ENCODE data around the gene CLSTN2. TPM values are rescaled to one million over a fixed set of nuclear protein-coding genes. Genes with fewer than 3 reads are reported as not detected.

Gene CLSTN2
- total and polyA plus RNA-seq, 4 donors, result 0.13 to 20.6 (median 9.1) TPM

DNA sequence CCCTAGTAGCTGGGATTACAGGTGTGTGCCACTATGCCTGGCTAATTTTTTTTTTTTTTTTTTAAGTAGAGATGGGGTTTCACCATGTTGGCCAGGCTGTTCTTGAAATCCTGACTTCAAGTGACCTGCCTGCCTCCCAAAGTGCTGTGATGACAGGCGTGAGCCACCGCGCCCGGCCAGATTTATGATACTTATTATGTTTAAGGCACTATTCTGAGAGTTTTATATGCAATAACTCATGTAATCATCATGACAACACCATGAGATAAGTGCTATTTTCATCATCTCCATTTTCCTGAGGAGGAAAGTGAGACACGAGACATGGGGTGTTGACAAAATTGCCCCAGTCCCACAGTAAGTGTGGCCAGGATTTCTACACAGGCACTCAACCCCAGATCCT lies 376.4 kb downstream of the CLSTN2 start:
- no peak for ATAC-seq (ENCODE audit: low FRiP score)
- H3K27me3 ChIP-seq (ENCODE audit: control insufficient read depth in 1 of 2, insufficient read depth in 2 of 2, low read length in 1 of 2), result no peaks in the 10 kb centered on the region
- H3K4me1 ChIP-seq (ENCODE audit: control insufficient read depth in 1 of 2, insufficient read depth in 2 of 2, low read length in 2 of 2), result no peaks in the 10 kb centered on the region
- WGBS, 2 donors, result 83 to 86% methylated on average over 5 of the region's 5 CpGs
- no peak for DNase-seq
- no peaks in the 10 kb centered on the region for H3K9me3 ChIP-seq (ENCODE audit: control insufficient read depth, low read length)
- intact Hi-C loops (cut with DNase I), result no loop called here
- H3K4me3 ChIP-seq (ENCODE audit: low read length in 2 of 2), result no peak overlapping the region
- no peak overlapping the region for H3K27ac ChIP-seq (ENCODE audit: low read depth in 1 of 2, low read length in 2 of 2)
- H3K36me3 ChIP-seq (ENCODE audit: control insufficient read depth in 1 of 2, insufficient read depth in 2 of 2, low read length in 1 of 2), result no peaks in the 10 kb centered on the region

DNA sequence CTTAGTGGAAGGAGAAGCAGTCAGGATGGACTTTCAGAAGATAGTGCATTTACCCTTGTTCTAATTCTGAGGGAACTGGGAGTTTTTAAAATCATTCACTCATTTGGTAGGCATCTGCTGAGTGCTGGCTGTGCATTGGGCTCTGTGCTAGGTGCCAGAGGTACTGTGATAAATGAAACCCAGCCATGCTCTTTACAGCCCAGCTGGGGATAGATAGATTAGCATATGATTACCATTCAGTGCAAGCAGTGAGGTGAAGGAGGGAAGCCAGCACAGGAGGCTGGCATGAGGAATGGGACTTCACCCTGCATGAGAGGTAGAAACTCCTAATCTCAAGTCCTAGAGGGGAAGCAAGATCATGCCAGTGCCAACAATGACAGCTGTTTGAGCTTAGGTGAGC lies 381.0 kb downstream of the CLSTN2 start:
- no peaks in the 10 kb centered on the region for H3K4me1 ChIP-seq (ENCODE audit: control insufficient read depth in 1 of 2, insufficient read depth in 2 of 2, low read length in 2 of 2)
- intact Hi-C loops (cut with DNase I), result no loop called here
- H3K27ac ChIP-seq (ENCODE audit: low read depth in 1 of 2, low read length in 2 of 2), result no peak overlapping the region
- DNase-seq, result no peak
- peaks cover 0 to 3% of the 10 kb centered on the region in 2 donors for H3K27me3 ChIP-seq (ENCODE audit: control insufficient read depth in 1 of 2, insufficient read depth in 2 of 2, low read length in 1 of 2)
- H3K36me3 ChIP-seq (ENCODE audit: control insufficient read depth in 1 of 2, insufficient read depth in 2 of 2, low read length in 1 of 2), result no peaks in the 10 kb centered on the region
- ATAC-seq (ENCODE audit: low FRiP score), result no peak
- no peak overlapping the region for H3K4me3 ChIP-seq (ENCODE audit: low read length in 2 of 2)
- H3K9me3 ChIP-seq (ENCODE audit: control insufficient read depth, low read length), result no peaks in the 10 kb centered on the region

DNA sequence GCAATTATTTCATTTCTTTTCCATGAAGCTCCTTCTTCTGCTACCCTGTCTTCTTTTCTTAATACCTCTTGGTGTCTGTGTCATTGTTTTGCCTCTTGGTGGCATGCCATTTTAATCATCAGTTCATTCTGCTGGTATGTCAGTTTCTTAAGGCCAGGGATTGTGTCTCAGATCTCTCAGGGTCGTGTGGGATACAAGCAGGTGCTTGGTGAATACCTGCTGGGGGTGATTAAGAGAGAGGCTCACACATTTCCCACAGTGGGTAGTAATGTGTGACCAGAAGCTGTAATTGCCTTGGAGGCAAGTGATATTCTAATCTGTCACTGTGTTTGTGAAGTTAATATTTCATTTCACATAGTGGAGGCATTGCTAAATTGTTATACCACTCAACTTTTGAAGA lies 381.5 kb downstream of the CLSTN2 start:
- Histone ChIP-seq H3K4me1 (ENCODE audit: control insufficient read depth in 1 of 2, insufficient read depth in 2 of 2, low read length in 2 of 2) (no peaks in the 10 kb centered on the region), H3K27ac (ENCODE audit: low read depth in 1 of 2, low read length in 2 of 2) (no peak overlapping the region), H3K4me3 (ENCODE audit: low read length in 2 of 2) (no peak overlapping the region), H3K27me3 (ENCODE audit: control insufficient read depth in 1 of 2, insufficient read depth in 2 of 2, low read length in 1 of 2) (peaks cover 0 to 3% of the 10 kb centered on the region in 2 donors), H3K36me3 (ENCODE audit: control insufficient read depth in 1 of 2, insufficient read depth in 2 of 2, low read length in 1 of 2) (no peaks in the 10 kb centered on the region), H3K9me3 (ENCODE audit: control insufficient read depth, low read length) (no peaks in the 10 kb centered on the region)
- intact Hi-C loops (cut with DNase I), result no loop called here
- DNase-seq (no peak), ATAC-seq (ENCODE audit: low FRiP score) (no peak)
- 38 to 56% methylated on average over 1 of the region's 1 CpG for WGBS, 2 donors

DNA sequence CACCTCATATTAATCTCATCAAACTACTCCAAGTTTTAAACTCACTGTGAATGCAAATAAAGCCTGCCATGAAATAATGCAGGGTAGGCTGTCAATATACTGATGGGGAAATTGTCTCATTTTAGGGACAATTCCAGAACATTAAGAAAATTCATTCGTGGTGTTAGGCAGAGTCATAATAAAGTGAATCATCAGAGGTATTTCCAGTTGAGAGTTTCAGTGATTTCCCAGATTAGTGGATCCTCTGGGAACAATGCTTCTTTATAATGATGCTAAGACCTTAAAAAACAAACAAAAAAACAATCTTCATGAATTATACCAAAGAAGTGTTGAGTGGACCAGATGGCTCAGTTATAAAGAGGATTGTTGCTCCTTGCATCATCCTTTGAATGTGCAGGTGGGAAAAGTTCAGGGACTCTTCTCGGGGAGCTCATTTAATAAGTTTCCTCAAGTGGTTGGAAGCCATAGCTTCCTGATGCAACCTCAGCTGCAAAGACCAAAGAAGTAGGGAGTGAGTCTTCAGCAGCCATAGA lies 381.9 kb downstream of the CLSTN2 start:
- ATAC-seq (ENCODE audit: low FRiP score), result no peak
- Histone ChIP-seq H3K36me3 (ENCODE audit: control insufficient read depth in 1 of 2, insufficient read depth in 2 of 2, low read length in 1 of 2) (no peaks in the 10 kb centered on the region), H3K9me3 (ENCODE audit: control insufficient read depth, low read length) (no peaks in the 10 kb centered on the region), H3K27me3 (ENCODE audit: control insufficient read depth in 1 of 2, insufficient read depth in 2 of 2, low read length in 1 of 2) (peaks cover 0 to 3% of the 10 kb centered on the region in 2 donors), H3K4me3 (ENCODE audit: low read length in 2 of 2) (no peak overlapping the region), H3K27ac (ENCODE audit: low read depth in 1 of 2, low read length in 2 of 2) (no peak overlapping the region), H3K4me1 (ENCODE audit: control insufficient read depth in 1 of 2, insufficient read depth in 2 of 2, low read length in 2 of 2) (no peaks in the 10 kb centered on the region)
- no peak for DNase-seq
- intact Hi-C loops (cut with DNase I), result no loop called here
- 63 to 68% methylated on average over 2 of the region's 2 CpGs for WGBS, 2 donors

DNA sequence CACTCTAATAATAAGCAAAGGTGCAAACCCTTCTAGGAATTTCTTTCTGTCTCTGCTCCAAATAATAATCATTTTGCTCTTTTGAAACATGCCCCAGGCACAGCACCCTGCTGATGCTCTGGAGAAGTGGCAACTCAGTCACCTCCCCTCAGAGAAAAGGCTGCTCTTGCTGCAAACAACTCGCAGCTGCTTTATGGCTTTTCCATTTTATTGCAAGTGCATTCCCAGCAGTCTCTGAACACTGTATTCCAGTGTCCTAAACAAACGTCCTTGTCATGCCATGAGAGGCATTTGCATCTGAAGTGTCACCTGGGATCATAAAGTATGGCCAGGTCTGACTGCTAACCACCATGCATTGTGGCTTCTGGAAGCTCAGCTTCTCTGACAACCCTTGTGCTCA lies 384.8 kb downstream of the CLSTN2 start:
- Histone ChIP-seq H3K27ac (ENCODE audit: low read depth in 1 of 2, low read length in 2 of 2) (no peak overlapping the region), H3K27me3 (ENCODE audit: control insufficient read depth in 1 of 2, insufficient read depth in 2 of 2, low read length in 1 of 2) (peaks cover 0 to 3% of the 10 kb centered on the region in 2 donors), H3K36me3 (ENCODE audit: control insufficient read depth in 1 of 2, insufficient read depth in 2 of 2, low read length in 1 of 2) (no peaks in the 10 kb centered on the region), H3K4me3 (ENCODE audit: low read length in 2 of 2) (no peak overlapping the region), H3K9me3 (ENCODE audit: control insufficient read depth, low read length) (no peaks in the 10 kb centered on the region), H3K4me1 (ENCODE audit: control insufficient read depth in 1 of 2, insufficient read depth in 2 of 2, low read length in 2 of 2) (no peaks in the 10 kb centered on the region)
- DNase-seq (no peak), ATAC-seq (ENCODE audit: low FRiP score) (no peak)
- intact Hi-C loops (cut with DNase I), result no loop called here
- 42 to 61% methylated on average over 2 of the region's 2 CpGs for WGBS, 2 donors

DNA sequence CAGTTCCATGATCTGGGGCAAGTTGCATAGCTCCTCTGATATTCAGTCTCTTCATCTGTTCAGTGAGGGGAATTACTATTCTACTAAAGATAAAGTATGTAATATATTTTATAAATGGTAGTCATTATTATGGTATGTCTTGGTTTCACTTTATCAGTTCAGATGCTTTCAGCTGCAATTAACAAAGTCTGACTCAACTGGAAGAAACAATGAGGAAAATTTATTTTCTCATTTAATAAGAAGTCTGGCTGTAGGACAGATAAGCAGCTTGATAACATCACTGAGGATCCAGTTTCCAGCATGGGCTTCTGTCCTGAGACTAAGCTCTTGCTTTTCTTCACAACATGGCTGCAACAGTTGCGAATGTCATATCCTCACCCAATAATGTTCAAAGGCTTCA lies 388.6 kb downstream of the CLSTN2 start:
- Histone ChIP-seq H3K4me3 (ENCODE audit: low read length in 2 of 2) (no peak overlapping the region), H3K27ac (ENCODE audit: low read depth in 1 of 2, low read length in 2 of 2) (no peak overlapping the region), H3K27me3 (ENCODE audit: control insufficient read depth in 1 of 2, insufficient read depth in 2 of 2, low read length in 1 of 2) (peaks cover 0 to 3% of the 10 kb centered on the region in 2 donors), H3K9me3 (ENCODE audit: control insufficient read depth, low read length) (no peaks in the 10 kb centered on the region), H3K4me1 (ENCODE audit: control insufficient read depth in 1 of 2, insufficient read depth in 2 of 2, low read length in 2 of 2) (no peaks in the 10 kb centered on the region), H3K36me3 (ENCODE audit: control insufficient read depth in 1 of 2, insufficient read depth in 2 of 2, low read length in 1 of 2) (no peaks in the 10 kb centered on the region)
- ATAC-seq (ENCODE audit: low FRiP score) (no peak), DNase-seq (no peak)
- WGBS, 2 donors, result 98 to 100% methylated on average over 1 of the region's 1 CpG
- intact Hi-C loops (cut with DNase I), result no loop called here

DNA sequence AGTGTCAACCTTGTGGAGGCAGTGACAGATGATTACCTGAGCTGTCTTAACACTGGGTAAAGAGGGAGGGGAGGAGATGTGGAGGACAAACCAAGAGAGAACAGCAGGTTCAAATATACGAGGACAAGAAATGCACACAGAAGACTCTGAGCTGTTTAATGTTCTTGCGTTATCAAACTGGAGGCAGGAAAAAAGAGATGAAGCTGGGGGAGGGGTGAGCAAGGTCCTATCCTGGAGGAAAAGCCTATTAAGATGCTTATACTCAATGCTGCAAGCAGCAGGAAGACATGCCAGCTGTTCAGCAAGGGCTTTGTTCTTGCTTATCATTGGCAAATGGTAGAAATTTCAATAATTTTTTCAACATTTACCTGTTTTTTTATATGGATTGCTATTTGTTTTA lies 397.1 kb downstream of the CLSTN2 start:
- DNase-seq (no peak), ATAC-seq (ENCODE audit: low FRiP score) (no peak)
- Histone ChIP-seq H3K27ac (ENCODE audit: low read depth in 1 of 2, low read length in 2 of 2) (no peak overlapping the region), H3K27me3 (ENCODE audit: control insufficient read depth in 1 of 2, insufficient read depth in 2 of 2, low read length in 1 of 2) (no peaks in the 10 kb centered on the region), H3K4me3 (ENCODE audit: low read length in 2 of 2) (no peak overlapping the region), H3K9me3 (ENCODE audit: control insufficient read depth, low read length) (no peaks in the 10 kb centered on the region), H3K36me3 (ENCODE audit: control insufficient read depth in 1 of 2, insufficient read depth in 2 of 2, low read length in 1 of 2) (no peaks in the 10 kb centered on the region), H3K4me1 (ENCODE audit: control insufficient read depth in 1 of 2, insufficient read depth in 2 of 2, low read length in 2 of 2) (no peaks in the 10 kb centered on the region)
- 50 to 54% methylated on average over 2 of the region's 2 CpGs for WGBS, 2 donors
- intact Hi-C loops (cut with DNase I), result no loop called here

DNA sequence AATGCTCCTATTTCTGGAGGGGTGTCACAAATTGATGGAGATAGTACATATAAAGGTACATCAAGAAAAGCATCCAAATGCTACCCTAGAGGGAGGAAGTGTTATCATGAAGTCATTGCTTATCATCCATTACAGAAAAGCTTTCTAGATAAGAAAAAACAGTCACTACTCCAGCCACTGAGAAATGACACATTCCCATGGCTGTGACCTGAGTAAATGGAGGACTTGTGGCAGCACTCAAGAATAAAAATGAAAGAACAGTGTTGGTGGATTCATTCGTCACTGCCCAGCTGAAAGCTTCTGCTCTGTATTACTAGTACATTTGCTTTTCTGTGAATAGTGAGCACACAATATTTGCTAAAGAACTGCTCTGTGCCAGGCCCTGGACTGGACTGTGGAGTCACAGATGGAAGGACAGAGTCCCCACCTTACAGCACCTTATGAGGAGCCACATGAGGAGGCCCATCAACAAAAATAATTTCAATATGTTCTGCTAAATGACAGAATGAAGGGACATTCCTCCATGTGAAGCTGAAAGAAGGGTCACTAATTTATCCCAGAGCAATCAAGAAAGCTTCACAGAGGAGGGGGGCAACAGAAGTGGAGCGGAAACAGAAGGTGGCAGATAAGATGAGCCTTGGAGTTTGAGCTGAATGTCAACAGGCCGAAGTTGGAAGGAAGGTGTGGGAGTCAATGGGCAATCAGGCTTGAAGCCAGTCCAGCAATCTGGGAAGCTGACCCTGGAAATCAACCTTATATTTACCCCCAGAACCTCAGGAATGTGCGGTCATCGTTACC lies 399.3 kb downstream of the CLSTN2 start:
- no peaks in the 10 kb centered on the region for H3K36me3 ChIP-seq (ENCODE audit: control insufficient read depth in 1 of 2, insufficient read depth in 2 of 2, low read length in 1 of 2)
- intact Hi-C loops (cut with DNase I), result no loop called here
- no peaks in the 10 kb centered on the region for H3K4me1 ChIP-seq (ENCODE audit: control insufficient read depth in 1 of 2, insufficient read depth in 2 of 2, low read length in 2 of 2)
- no peaks in the 10 kb centered on the region for H3K9me3 ChIP-seq (ENCODE audit: control insufficient read depth, low read length)
- 76 to 92% methylated on average over 5 of the region's 5 CpGs for WGBS, 2 donors
- no peaks in the 10 kb centered on the region for H3K27me3 ChIP-seq (ENCODE audit: control insufficient read depth in 1 of 2, insufficient read depth in 2 of 2, low read length in 1 of 2)
- no peak for ATAC-seq (ENCODE audit: low FRiP score)
- DNase-seq, result no peak
- no peak overlapping the region for H3K27ac ChIP-seq (ENCODE audit: low read depth in 1 of 2, low read length in 2 of 2)
- no peak overlapping the region for H3K4me3 ChIP-seq (ENCODE audit: low read length in 2 of 2)

DNA sequence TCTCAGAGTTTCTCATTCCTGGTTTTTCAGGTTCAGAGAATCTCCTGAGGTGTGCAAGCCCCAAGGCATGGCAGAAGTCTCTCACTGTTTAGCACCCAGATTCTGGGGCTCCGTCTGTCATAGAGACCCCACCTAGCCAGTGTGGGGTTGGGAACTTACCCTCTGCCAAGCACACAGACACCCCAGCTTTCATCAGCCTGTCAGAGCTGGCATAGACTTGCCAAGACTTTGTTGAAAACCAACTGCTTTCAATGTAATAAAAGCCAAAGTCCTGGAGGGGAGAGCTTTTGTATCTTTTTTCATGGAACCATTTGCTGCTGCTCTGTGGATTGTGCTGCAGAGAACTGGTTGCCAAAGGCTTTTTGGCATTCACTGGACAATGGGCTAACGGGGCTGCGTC lies 401.5 kb downstream of the CLSTN2 start:
- 66 to 86% methylated on average over 3 of the region's 3 CpGs for WGBS, 2 donors
- ATAC-seq (ENCODE audit: low FRiP score) (no peak), DNase-seq (no peak)

More for the DNA sequence above, 401.5 kb downstream of the CLSTN2 start:
- H3K36me3 ChIP-seq (ENCODE audit: control insufficient read depth in 1 of 2, insufficient read depth in 2 of 2, low read length in 1 of 2), result no peaks in the 10 kb centered on the region
- intact Hi-C loops (cut with DNase I), result no loop called here
- no peak overlapping the region for H3K27ac ChIP-seq (ENCODE audit: low read depth in 1 of 2, low read length in 2 of 2)
- H3K27me3 ChIP-seq (ENCODE audit: control insufficient read depth in 1 of 2, insufficient read depth in 2 of 2, low read length in 1 of 2), result no peaks in the 10 kb centered on the region
- no peaks in the 10 kb centered on the region for H3K4me1 ChIP-seq (ENCODE audit: control insufficient read depth in 1 of 2, insufficient read depth in 2 of 2, low read length in 2 of 2)
- H3K4me3 ChIP-seq (ENCODE audit: low read length in 2 of 2), result no peak overlapping the region
- no peaks in the 10 kb centered on the region for H3K9me3 ChIP-seq (ENCODE audit: control insufficient read depth, low read length)
